ENCODE data around the gene SLC30A2. TPM values are rescaled to one million over a fixed set of nuclear protein-coding genes. Genes with fewer than 3 reads are reported as not detected.
A peak's percentile ranks its signal among the peaks of the same experiment; 100 is the strongest.

Gene SLC30A2
- total and polyA plus RNA-seq, 2 of the 13 experiments (the other 11 are each of a cell fraction or from before 2014, with no cell fraction given), result not detected

- TF ChIP-seq ZFYVE20 (CRISPR knock-in tag; IDR thresholded peaks at IDR 0.05; ENCODE audit: borderline replicate concordance, low read depth) (no peak), GPBP1L1 (CRISPR knock-in tag; IDR thresholded peaks at IDR 0.05) (no peak), ZNF563 (CRISPR knock-in tag; IDR thresholded peaks at IDR 0.05) (no peak), IRF9 (CRISPR knock-in tag; IDR thresholded peaks at IDR 0.05; ENCODE audit: borderline replicate concordance) (no peak), SMARCE1 (IDR thresholded peaks at IDR 0.05; ENCODE audit: borderline replicate concordance) (no peak), HBP1 (CRISPR knock-in tag; IDR thresholded peaks at IDR 0.05; ENCODE audit: low read depth) (peak; percentile 82; the same call in 1 of the 2 replicates), PBX2 (CRISPR knock-in tag; IDR thresholded peaks at IDR 0.05) (no peak), ZSCAN25 (CRISPR knock-in tag; IDR thresholded peaks at IDR 0.05) (no peak), ZFP82 (CRISPR knock-in tag; IDR thresholded peaks at IDR 0.05; ENCODE audit: borderline replicate concordance) (no peak), GPN1 (CRISPR knock-in tag; IDR thresholded peaks at IDR 0.05; ENCODE audit: borderline replicate concordance) (no peak), MATR3 (CRISPR knock-in tag; IDR thresholded peaks at IDR 0.05) (no peak), BRCA1 (CRISPR knock-in tag; IDR thresholded peaks at IDR 0.05) (no peak), IKZF4 (CRISPR knock-in tag; IDR thresholded peaks at IDR 0.05; ENCODE audit: borderline replicate concordance, low read depth, not compliant biosample characterization) (no peak), TERF1 (CRISPR knock-in tag; IDR thresholded peaks at IDR 0.05) (no peak), TSC22D2 (CRISPR knock-in tag; IDR thresholded peaks at IDR 0.05; ENCODE audit: borderline replicate concordance) (no peak)
These were observed 48.7 kb downstream of the SLC30A2 start (continued) for GRCh38 chr1:25996966-25997827.
